Panc1 (cell line): ENCODE data around the gene CACNG3. TPM values are rescaled to one million over a fixed set of nuclear protein-coding genes. Genes with fewer than 3 reads are reported as not detected.

Experiments
- ATAC-seq: fragments of 200-7000 bp; cut with Tn5 transposase; 2 replicates; pipeline ENCODE4 v1.9.1; 2020; ENCODE audit warnings: mild to moderate bottlenecking, moderate library complexity
- BruUV-seq: library from RNA; stranded (reverse); fragments of 400-500 nt; replicated peaks from 2 replicates; lab custom pipeline; 2021; lab: Mats Ljungman, UMichigan
- CTCF ChIA-PET: fragments of 300-600 bp; sonication (Branson Sonifier 250); formaldehyde crosslinking; loops from one replicate; lab custom pipeline; 2022; ENCODE audit warnings: antibody characterized with exemption; lab: Charles Lee
- POLR2A ChIA-PET: fragments of 300-600 bp; sonication (Branson Sonifier 250); formaldehyde crosslinking; loops from one replicate; lab custom pipeline; 2022; ENCODE audit warnings: antibody characterized with exemption; lab: Charles Lee
- DNase-seq: peaks from one replicate; pipeline ENCODE4 v3.0.0-alpha.2; 2010; ENCODE audit warnings: low read depth, low spot score
- H3K27ac ChIP-seq: 2 replicates; pipeline ENCODE4 v1.5.1; 2011; ENCODE audit warnings: mild to moderate bottlenecking, low read length, inconsistent platforms
- H3K27me3 ChIP-seq: fragments of 200-500 bp; sonication (Bioruptor generic); 2 replicates; pipeline ENCODE4 v1.6.0; 2014; ENCODE audit warnings: low read length, inconsistent platforms; ENCODE audit not compliant: control insufficient read depth, insufficient read depth
- H3K36me3 ChIP-seq: fragments of 200-500 bp; sonication (Bioruptor generic); 2 replicates; pipeline ENCODE4 v1.5.1; 2014; ENCODE audit warnings: inconsistent platforms, mild to moderate bottlenecking, low read length, moderate library complexity; ENCODE audit not compliant: control insufficient read depth, insufficient read depth
- H3K4me1 ChIP-seq: 2 replicates; pipeline ENCODE4 v1.5.1; 2011; ENCODE audit warnings: inconsistent platforms, mild to moderate bottlenecking, low read length, moderate library complexity; ENCODE audit not compliant: control insufficient read depth, insufficient read depth
- H3K4me3 ChIP-seq, 2 experiments: 2 replicates each; pipeline ENCODE4 v1.5.1; 2011 to 2012; ENCODE audit warnings: low read depth in 2 of 2, low read length in 2 of 2, mild to moderate bottlenecking in 2 of 2, inconsistent platforms in 1 of 2, moderate library complexity in 1 of 2
- H3K9me3 ChIP-seq: fragments of 200-500 bp; sonication (Bioruptor generic); 2 replicates; pipeline ENCODE4 v1.5.1; 2014; ENCODE audit warnings: low read depth, mild to moderate bottlenecking, inconsistent platforms, low read length, moderate library complexity; ENCODE audit not compliant: control insufficient read depth, insufficient read depth
- POLR2AphosphoS5 ChIP-seq: IDR thresholded peaks from 2 replicates; pipeline ENCODE4 v1.6.1; 2012; ENCODE audit warnings: mild to moderate bottlenecking, low read depth, low read length, moderate library complexity
- REST ChIP-seq, 2 experiments: IDR thresholded peaks; 2 replicates each; pipeline ENCODE4 v1.6.1; 2011 to 2012; ENCODE audit warnings: low read depth in 2 of 2, control low read depth in 1 of 2, low read length in 1 of 2, mild to moderate bottlenecking in 1 of 2, moderate library complexity in 1 of 2; ENCODE audit not compliant: insufficient read depth in 1 of 2
- SIN3A ChIP-seq: IDR thresholded peaks from 2 replicates; pipeline ENCODE4 v1.6.1; 2012; ENCODE audit warnings: low read depth, mild to moderate bottlenecking, low read length, moderate library complexity, borderline replicate concordance; ENCODE audit not compliant: insufficient read depth
- TCF7L2 ChIP-seq: IDR thresholded peaks from 2 replicates; pipeline ENCODE4 v1.6.1; 2011; ENCODE audit warnings: mild to moderate bottlenecking, low read depth, low read length, inconsistent platforms
- in situ Hi-C: cut with HindIII; loops from 2 replicates; pipeline ENCODE4 v1.10.0; 2016; ENCODE audit warnings: low sequenced_read_pairs, low pct_unique_long_range_greater_than_20kb
- intact Hi-C: fragments of 100-400 bp; cut with micrococcal nuclease; formaldehyde crosslinking; loops from one replicate; pipeline ENCODE4 v1.10.0; 2022; ENCODE audit not compliant: unreplicated experiment
- total RNA-seq: library from RNA; stranded (reverse); gene quantifications from one replicate; pipeline ENCODE4 v1.2.1, GENCODE V29; 2021; ENCODE audit not compliant: unreplicated experiment
- TF ChIP-seq, protein P1 (sequence below): fragments of 450-650 bp; IDR thresholded peaks from 2 replicates; pipeline ENCODE4 v1.5.1; 2017; ENCODE audit warnings: mild to moderate bottlenecking

CACNG3 gene
- total RNA-seq, 1 experiment from 2014 or later = not detected

GRCh38 chr16:24208710-24209109 is 47.4 kb upstream of the CACNG3 start:
- in situ Hi-C loops = no loop called here
- Histone ChIP-seq H3K4me3 (no peak overlapping the region), H3K27ac (no peak overlapping the region), H3K36me3 (no peaks in the 10 kb centered on the region), H3K4me1 (no peaks in the 10 kb centered on the region), H3K27me3 (peaks cover 13% of the 10 kb centered on the region), H3K9me3 (no peaks in the 10 kb centered on the region)
- no peak for ATAC-seq
- BruUV-seq = no TSS peak
- CTCF ChIA-PET = interaction anchor here (0.5 to 1.2 kb wide), 2 partner anchors 44 to 301 kb away, joined by 3 to 4 read pairs; no protein-coding TSS in a partner anchor
- intact Hi-C loops = no loop called here
- TF ChIP-seq, protein P1, sequence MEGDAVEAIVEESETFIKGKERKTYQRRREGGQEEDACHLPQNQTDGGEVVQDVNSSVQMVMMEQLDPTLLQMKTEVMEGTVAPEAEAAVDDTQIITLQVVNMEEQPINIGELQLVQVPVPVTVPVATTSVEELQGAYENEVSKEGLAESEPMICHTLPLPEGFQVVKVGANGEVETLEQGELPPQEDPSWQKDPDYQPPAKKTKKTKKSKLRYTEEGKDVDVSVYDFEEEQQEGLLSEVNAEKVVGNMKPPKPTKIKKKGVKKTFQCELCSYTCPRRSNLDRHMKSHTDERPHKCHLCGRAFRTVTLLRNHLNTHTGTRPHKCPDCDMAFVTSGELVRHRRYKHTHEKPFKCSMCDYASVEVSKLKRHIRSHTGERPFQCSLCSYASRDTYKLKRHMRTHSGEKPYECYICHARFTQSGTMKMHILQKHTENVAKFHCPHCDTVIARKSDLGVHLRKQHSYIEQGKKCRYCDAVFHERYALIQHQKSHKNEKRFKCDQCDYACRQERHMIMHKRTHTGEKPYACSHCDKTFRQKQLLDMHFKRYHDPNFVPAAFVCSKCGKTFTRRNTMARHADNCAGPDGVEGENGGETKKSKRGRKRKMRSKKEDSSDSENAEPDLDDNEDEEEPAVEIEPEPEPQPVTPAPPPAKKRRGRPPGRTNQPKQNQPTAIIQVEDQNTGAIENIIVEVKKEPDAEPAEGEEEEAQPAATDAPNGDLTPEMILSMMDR = no peak
- no peak for TF ChIP-seq POLR2AphosphoS5
- no peak for TF ChIP-seq TCF7L2
- TF ChIP-seq REST (IDR thresholded peaks at IDR 0.05; ENCODE audit: insufficient read depth in 1 of 2, low read depth in 2 of 2, low read length in 1 of 2) = no peak
- TF ChIP-seq SIN3A = no peak
- DNase-seq = no peak
- POLR2A ChIA-PET = no interaction called here

DNA sequence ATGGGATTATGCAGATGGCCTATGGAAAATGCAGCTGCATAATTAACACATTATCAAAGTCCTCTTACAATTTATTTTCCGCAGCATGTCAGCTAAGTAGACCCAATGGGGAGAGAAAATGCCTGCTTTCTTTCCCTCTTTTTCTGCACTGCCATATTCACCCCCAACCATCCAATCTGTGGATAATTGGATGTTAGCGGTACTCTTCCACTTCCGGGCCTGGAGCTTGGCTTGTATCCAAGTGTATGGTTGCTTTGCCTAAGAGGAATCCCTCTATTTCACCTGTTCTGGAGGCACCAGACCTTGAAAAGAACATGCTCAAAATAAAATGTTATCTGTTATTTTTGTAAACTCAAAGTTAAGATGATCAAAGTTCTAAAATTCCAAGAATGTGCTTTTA is 41.1 kb upstream of the CACNG3 start:
- POLR2A ChIA-PET = no interaction called here
- Histone ChIP-seq H3K27me3 (peaks cover 12% of the 10 kb centered on the region), H3K4me1 (no peaks in the 10 kb centered on the region), H3K27ac (no peak overlapping the region), H3K4me3 (no peak overlapping the region), H3K9me3 (no peaks in the 10 kb centered on the region), H3K36me3 (no peaks in the 10 kb centered on the region)
- ATAC-seq (no peak), DNase-seq (no peak)
- no TSS peak for BruUV-seq
- intact Hi-C loops = no loop called here
- TF ChIP-seq TCF7L2 (no peak), POLR2AphosphoS5 (no peak), SIN3A (no peak), REST (IDR thresholded peaks at IDR 0.05; ENCODE audit: insufficient read depth in 1 of 2, low read depth in 2 of 2, low read length in 1 of 2) (no peak)
- TF ChIP-seq, protein P1 = no peak
- CTCF ChIA-PET = no interaction called here
- in situ Hi-C loops = no loop called here
